ENCODE data around the gene RNF25.

Gene RNF25, protein sequence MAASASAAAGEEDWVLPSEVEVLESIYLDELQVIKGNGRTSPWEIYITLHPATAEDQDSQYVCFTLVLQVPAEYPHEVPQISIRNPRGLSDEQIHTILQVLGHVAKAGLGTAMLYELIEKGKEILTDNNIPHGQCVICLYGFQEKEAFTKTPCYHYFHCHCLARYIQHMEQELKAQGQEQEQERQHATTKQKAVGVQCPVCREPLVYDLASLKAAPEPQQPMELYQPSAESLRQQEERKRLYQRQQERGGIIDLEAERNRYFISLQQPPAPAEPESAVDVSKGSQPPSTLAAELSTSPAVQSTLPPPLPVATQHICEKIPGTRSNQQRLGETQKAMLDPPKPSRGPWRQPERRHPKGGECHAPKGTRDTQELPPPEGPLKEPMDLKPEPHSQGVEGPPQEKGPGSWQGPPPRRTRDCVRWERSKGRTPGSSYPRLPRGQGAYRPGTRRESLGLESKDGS

DNA sequence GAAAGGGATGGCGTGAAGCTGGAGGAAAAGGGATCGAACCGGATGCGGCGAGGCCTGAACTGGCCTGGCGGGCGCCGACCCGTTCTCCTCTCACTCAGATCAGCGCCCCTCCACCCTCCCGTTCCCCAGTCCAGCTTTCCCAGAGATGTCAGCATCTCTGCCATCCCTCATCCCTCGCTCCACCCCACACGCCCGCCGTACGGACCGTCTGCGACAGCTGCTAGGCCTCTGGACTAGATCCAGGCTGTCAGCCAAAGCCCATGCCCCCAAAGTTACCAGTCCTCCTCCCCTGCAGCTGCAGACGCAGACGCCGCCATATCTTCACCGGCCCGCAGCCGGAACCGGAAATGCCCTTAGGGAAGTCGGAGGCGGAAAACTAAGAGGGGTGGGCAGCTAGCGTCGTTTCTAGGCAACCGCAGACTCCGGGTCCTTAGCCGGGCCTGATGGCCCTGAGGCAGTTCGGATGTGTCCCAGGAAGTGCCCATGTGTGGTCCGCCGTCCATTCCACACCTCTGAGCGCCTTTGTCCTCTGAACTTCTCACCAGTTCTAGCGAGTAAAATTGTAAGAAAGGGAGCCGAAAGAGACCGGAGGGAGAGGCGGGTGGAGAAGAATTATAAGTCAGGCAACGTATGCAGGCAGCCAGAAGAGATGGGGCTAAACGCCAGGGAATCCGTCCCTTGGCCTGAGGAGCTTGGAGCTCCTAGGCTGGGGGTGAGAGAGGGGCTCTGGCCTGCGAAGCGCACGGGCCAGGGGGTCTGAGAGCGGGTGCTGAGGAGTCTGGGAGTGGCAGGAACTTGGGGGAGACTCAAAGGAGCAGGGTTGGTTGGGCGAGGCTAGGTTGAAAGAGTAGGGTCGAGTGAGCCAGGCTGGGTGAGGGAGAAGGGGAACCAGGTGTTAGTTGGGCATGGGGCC lies at the start of gene RNF25, which contains the start of gene STK36:
Gene RNF25, minus strand, starts transcription at position 349 of the 913 bp plus-strand sequence. Its CDS starts 32 bp downstream, at position 317.
Gene STK36, plus strand, starts transcription at position 433 of the 913 bp plus-strand sequence. CDS start 744 bp downstream, outside the sequence.
- peak; percentile 82 for DNase-seq

DNA sequence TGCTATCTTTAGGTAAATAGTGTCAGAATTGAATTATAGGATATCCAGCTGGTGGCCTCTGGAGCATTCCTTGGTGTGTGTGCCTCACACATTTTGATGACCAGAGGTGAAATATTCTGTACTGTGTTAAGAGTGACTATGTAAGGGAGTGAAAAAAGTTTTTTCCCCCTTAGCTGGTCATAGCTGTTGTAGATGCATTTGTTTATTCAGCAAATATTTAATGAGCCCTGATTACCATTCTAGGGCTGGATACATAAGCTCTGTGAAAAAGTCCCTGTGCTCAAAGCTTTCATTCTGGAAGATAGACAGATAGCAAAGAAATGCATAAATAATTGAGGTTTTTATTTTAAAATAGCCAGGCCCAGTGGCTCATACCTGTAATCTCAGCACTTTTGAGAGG lies 49.7 kb upstream of the RNF25 start:
- no peak for DNase-seq

- DNase-seq, result no peak
These were observed 48.5 kb upstream of the RNF25 start for GRCh38 chr2:218720048-218721041.

GRCh38 chr2:218719457-218719856 lies 47.7 kb upstream of the RNF25 start:
- DNase-seq, result no peak

DNA sequence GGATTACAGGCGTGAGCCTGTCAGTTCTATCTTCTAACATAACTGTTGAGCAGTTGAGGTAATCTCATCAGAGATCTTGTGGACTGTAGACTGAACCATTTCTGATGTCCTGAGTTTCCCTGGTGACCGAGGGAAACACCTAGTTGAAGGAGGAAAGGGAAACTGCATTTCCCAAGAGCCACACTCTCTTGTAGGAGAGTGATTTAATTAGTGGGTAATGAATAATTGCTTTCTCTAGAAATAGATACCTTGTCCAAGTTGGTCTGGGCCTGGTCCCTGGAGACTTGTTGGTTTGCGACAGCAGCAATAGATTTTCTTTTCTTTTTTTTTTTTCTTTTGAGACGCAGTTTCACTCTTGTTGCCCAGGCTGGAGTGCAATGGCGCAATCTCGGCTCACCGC lies 46.3 kb upstream of the RNF25 start:
- no peak for DNase-seq

DNA sequence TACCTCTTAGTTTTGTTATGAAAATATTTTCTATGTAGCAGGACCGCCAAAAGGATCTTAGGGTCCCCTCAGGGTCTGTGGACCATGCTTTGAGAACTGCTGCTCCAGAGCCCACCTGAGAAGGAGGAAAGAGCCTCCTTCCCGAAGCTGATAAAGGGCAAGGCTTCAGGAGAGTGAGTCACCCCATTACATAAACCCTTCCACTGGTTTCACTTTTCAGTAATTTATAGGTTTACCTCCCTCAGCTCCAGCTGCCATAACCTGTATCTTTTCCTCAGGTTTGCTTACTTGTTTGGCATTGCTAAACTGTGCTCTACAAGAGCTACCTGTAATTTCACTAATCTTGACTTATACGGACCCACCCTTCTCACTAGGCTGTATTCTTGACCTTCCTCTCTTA lies 45.5 kb upstream of the RNF25 start:
- no peak for DNase-seq

- no peak for DNase-seq
These were observed 44.3 kb upstream of the RNF25 start for GRCh38 chr2:218716070-218716469.

DNA sequence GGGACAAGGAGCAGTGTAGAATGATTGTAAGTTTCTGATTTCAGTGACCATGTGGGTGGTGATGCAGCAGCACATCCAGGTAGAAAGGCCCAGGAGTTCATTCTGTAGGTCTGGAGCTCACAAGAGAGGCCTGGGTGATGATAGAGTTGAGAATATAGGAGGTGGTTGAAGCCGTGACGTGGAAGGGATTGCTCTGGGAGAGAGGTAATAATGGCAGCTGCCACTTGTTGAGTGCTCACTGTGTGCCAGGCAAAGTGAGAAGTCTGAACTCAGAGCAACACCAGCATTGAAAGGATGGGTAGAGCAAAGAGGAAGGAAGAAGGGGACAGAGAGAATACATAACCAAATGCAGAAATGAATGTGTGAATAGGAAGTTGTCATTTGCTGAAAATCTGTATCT lies 42.1 kb upstream of the RNF25 start:
- no peak for DNase-seq

GRCh38 chr2:218711550-218711929 lies 39.7 kb upstream of the RNF25 start:
- DNase-seq, result no peak

GRCh38 chr2:218710687-218711549 lies 39.1 kb upstream of the RNF25 start, which contains the start of gene TTLL4:
Gene TTLL4, plus strand, starts transcription at chr2:218710835. Its CDS starts 26,842 bp downstream, at chr2:218737677.
- peak; percentile 99 for DNase-seq

GRCh38 chr2:218710334-218710686 lies 38.5 kb upstream of the RNF25 start:
- DNase-seq, result no peak

DNA sequence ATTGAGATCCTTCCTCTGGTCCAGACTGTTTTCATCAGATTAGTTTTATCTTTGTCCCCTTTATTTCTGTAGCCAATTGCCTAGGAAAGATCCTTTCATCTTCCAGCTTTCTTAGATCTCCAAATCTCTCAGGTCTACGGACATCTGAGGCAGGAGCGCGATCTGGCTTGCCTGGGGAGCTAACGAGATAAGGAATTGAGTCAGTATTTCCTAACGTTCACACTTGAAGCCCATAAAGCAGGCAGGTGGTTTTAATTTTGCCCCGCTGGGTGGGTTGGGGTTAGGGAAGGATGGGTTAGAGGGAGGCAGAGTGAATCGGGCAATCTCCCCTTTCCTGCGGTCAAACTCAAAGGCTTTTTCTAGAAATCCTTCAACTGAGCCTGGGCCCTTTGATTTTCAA lies 38.1 kb upstream of the RNF25 start:
- DNase-seq, result peak; percentile 2

DNA sequence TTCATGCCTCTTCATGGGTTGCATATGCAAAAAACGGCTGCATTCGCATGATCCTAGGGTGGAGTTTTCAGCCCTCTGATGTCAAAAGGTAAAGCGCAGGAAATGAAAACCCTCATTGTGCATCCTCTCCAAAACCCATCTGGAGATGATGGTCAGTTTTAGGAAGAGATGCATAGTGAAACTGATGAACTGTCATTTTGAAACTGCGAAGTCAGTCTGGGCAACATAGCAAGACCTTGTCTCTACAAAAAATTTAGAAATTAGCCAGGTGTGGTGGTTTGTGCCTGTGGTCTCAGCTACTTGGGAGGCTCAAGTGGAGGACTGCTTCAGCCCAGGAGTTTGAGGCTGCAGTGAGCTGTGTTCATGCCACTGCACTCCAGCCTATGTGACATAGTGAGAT lies 36.3 kb upstream of the RNF25 start:
- DNase-seq, result no peak

DNA sequence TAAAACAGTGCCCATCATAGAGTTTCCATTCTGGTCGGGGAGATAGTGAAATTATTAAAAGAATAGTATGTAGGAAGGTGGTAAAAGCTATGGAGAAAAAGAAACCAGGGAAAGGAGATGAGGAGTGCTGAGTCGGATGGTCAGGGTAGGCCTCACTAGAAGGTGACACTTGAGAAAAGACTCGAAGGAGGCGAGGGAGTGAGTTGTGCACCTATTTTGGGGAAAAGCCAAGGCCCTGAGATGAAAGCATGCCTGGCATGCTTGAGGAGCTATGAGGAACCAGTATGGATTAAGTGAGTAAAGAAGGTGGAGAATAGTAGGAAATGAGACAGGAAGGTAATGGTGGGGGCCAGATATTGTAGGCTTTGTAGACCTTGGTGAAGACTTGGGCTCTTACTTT lies 31.5 kb upstream of the RNF25 start:
- no peak for DNase-seq

GRCh38 chr2:218701806-218702205 lies 30.0 kb upstream of the RNF25 start:
- DNase-seq, result no peak

- no peak for DNase-seq
These were observed 27.1 kb upstream of the RNF25 start for GRCh38 chr2:218698885-218699284.

DNA sequence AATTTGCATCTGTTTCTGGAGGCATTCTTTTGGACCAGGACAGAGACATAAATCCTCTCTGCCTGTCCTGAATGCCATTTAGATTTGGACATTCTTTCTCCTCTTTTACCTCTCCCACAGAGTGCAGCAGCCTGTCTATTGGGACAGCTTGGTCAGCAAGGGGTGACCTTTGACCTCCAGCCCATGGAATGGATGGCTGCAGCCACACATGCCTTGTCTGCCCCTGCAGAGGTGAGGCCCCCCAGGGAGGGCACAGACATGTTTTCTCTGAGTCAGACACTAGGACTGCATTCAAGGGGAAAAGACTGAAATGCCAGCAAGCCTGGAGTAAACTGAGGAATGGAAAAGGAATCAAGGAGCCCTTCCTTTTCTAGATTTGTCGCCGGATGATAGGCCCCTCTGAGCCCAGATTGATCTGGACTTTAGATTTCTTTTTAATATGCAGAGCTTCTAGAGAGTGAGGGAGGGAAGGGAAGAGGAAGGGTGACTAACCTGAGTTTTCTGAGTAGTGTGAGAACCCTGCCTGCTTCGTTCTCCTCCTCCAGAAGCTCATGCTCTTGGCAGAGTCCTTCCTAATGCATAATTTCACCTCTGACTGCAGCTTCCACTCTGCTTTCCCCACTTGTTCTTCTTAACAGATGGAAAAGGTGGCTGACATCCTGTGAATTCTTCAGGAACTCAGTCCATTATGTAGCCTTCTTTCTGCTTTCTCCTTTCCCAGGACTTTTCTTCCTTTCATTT lies 22.8 kb upstream of the RNF25 start:
- DNase-seq, result no peak

- no peak for DNase-seq
These were observed 19.4 kb upstream of the RNF25 start for GRCh38 chr2:218691234-218691633.

DNA sequence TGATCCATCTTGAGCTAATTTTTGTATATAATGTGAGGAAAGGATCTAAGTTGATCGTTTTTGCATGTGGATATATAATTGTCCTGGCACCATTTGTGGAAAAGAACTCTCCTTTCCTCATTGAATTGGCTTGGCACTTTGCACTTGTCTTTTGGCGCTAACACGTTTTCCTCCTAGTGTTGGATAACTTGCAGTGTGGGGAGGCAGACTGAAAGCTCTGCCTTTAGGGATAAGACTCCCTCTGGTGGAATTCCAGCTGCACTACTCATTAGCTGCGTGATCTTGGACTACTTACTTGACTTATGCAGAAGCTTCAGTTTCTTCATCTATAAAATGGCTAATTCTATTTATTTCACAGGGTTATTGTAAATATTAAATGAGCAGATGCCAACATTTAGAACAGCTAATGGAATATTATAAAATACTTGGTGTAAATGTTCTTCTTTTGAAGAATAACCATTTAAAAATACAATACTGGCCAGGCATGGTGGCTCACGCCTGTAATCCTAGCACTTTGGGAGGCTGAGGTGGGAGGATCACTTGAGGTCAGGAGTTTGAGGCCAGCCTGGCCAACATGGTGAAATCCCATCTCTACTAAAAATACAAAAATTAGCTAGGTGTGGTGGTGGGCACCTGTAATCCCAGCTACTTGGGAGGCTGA lies 15.7 kb upstream of the RNF25 start:
- DNase-seq, result peak; percentile 36

GRCh38 chr2:218680061-218680460 lies 8.3 kb upstream of the RNF25 start:
- DNase-seq, result no peak
